ENCODE measurements around the gene HLA-DRA. TPM values are rescaled to one million over a fixed set of nuclear protein-coding genes. Genes with fewer than 3 reads are reported as not detected.
A peak's percentile ranks its signal among the peaks of the same experiment; 100 is the strongest.

Gene HLA-DRA
- total and polyA plus RNA-seq, 9 of the 15 experiments (the other 6 are each of a cell fraction or from before 2014, with no cell fraction given), result 0.18 to 1.8 (median 0.41) TPM; not detected in 4

DNA sequence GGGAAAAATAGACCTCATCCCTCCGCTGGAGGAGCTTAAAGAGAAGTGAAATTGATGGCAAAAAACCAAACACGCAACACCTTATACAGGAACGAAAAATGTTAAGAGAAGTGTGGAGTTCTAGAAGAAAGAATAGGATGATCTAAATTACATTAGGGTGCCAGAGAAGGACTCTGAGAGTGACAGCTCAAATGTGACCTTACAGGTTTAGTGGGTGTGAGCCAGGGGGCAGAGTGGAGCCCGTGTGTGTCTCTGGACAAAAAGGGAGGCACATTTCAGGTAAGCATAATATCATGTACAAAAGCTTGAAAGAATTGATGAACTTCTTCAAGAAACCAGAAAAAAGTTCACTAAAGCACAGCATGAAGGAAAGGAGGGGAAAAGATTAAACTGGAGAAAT, 20.8 kb downstream of the HLA-DRA start (continued):
- TF ChIP-seq PBX2 (CRISPR knock-in tag; IDR thresholded peaks at IDR 0.05; ENCODE audit: low read depth) (no peak), PBX2 (tag; conservative IDR thresholded peaks at IDR 0.05; ENCODE audit: low read depth) (no peak), CTCF (IDR thresholded peaks at IDR 0.05 in 2 of 3, conservative IDR thresholded peaks at IDR 0.05 in 1 of 3; ENCODE audit: insufficient read depth in 2 of 3, low read depth in 1 of 3, low read length in 3 of 3) (peak in 1 of 3 experiments; percentile 14; a peak in 2 of 6 replicates), RUNX1 (IDR thresholded peaks at IDR 0.05; ENCODE audit: low read depth) (no peak), XRCC5 (IDR thresholded peaks at IDR 0.05; ENCODE audit: low read depth, low read length) (no peak), TRIM24 (IDR thresholded peaks at IDR 0.05) (no peak), DACH1 (IDR thresholded peaks at IDR 0.05; ENCODE audit: partially characterized antibody) (no peak)

- ChIA-PET POLR2A (no interaction called here), CTCF (ENCODE audit: low intra/inter-chr PET ratio) (interaction anchor here (0.7 kb wide), 1 partner anchor 162 kb away, joined by 4 read pairs; no protein-coding TSS in a partner anchor)
- H3K27ac ChIP-seq (ENCODE audit: extremely low read depth, low read depth, low read length), result no peak overlapping the region
- no peaks in the 10 kb centered on the region for H3K9me3 ChIP-seq (replicated peaks; ENCODE audit: control insufficient read depth, insufficient read depth, low read depth, low read length)
- WGBS (ENCODE audit: insufficient coverage, low coverage, missing lambda C conversion rate), result 2% methylated on average over 5 of the region's 5 CpGs
- FAIRE-seq (no peak), DNase-seq (ENCODE audit: extremely low read depth in 1 of 4, low spot score in 3 of 4) (no peak), ATAC-seq (no peak)
- intact Hi-C loops (cut with micrococcal nuclease) (no loop called here), in situ Hi-C loops (cut with MboI) (no loop called here)
- H2AFZ ChIP-seq (ENCODE audit: low read depth, low read length), result no peak overlapping the region
- no peaks in the 10 kb centered on the region for H3K9me1 ChIP-seq (ENCODE audit: control insufficient read depth, insufficient read depth, low read length)
- TF ChIP-seq ZNF780A (CRISPR knock-in tag; IDR thresholded peaks at IDR 0.05), result no peak
- peak; percentile 72 for TF ChIP-seq ZNF146 (CRISPR knock-in tag; IDR thresholded peaks at IDR 0.05; ENCODE audit: unreplicated experiment)
- no peaks in the 10 kb centered on the region for H3K79me2 ChIP-seq (ENCODE audit: control insufficient read depth, insufficient read depth, low read length)
- no peaks in the 10 kb centered on the region for H3K4me1 ChIP-seq (replicated peaks in 1 of 2; ENCODE audit: control insufficient read depth in 2 of 2, insufficient read depth in 2 of 2, low read length in 2 of 2)
- H3K36me3 ChIP-seq (ENCODE audit: control insufficient read depth, insufficient read depth, low read length), result no peaks in the 10 kb centered on the region
- no peak overlapping the region for H3K4me2 ChIP-seq (ENCODE audit: insufficient read depth, low read length)
- BruUV-seq (replicated peaks), result no TSS peak
- H3K9ac ChIP-seq (ENCODE audit: insufficient read depth in 1 of 2, low read depth in 2 of 2, low read length in 2 of 2), result no peak overlapping the region
- no peak overlapping the region for H3K4me3 ChIP-seq
- H4K20me1 ChIP-seq (replicated peaks; ENCODE audit: control insufficient read depth, insufficient read depth, low read length), result no peaks in the 10 kb centered on the region
- peaks cover 4 to 11% of the 10 kb centered on the region in 2 experiments; a peak in 3 of 5 replicates for H3K27me3 ChIP-seq (ENCODE audit: control insufficient read depth in 2 of 2, insufficient read depth in 2 of 2, low read length in 2 of 2)
Observed at GRCh38 chr6:32461493-32461892, 21.8 kb downstream of the HLA-DRA start.
